ENCODE measurements around the gene STAT4.

The STAT4 gene

DNA sequence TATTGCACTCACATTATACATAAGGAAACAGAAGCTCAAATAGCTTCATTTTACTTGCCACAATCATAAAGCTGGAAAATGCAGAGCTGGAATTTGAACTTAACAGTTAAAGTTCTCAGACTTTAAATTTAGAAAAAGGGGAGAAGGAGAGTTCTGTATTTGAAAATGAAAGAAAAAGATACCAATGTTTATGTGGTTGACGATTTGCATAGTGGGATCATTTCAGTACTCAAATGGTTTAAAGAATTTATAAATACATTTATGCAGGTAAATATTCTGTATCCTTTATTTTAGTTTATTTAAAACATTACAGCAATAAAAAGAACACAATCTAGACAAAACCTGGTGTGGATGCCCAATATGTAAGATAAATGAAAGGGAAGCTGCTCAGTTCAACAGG is 25.5 kb upstream of the STAT4 start:
- no peak overlapping the region for H3K4me3 ChIP-seq (ENCODE audit: low read depth, low read length)
- TF ChIP-seq CTCF (IDR thresholded peaks at IDR 0.05; ENCODE audit: insufficient read depth, low read depth, low read length, missing control alignments) = no peak
- DNase-seq (ENCODE audit: low read depth) = no peak

GRCh38 chr2:191174442-191174841 is 23.6 kb upstream of the STAT4 start:
- no peak for DNase-seq (ENCODE audit: low read depth)
- no peak overlapping the region for H3K4me3 ChIP-seq (ENCODE audit: low read depth, low read length)
- no peak for TF ChIP-seq CTCF (IDR thresholded peaks at IDR 0.05; ENCODE audit: insufficient read depth, low read depth, low read length, missing control alignments)

GRCh38 chr2:191173206-191173605 is 22.4 kb upstream of the STAT4 start:
- TF ChIP-seq CTCF (IDR thresholded peaks at IDR 0.05; ENCODE audit: insufficient read depth, low read depth, low read length, missing control alignments) = no peak
- no peak for DNase-seq (ENCODE audit: low read depth)
- H3K4me3 ChIP-seq (ENCODE audit: low read depth, low read length) = no peak overlapping the region

- DNase-seq (ENCODE audit: low read depth) = no peak
- no peak overlapping the region for H3K4me3 ChIP-seq (ENCODE audit: low read depth, low read length)
- no peak for TF ChIP-seq CTCF (IDR thresholded peaks at IDR 0.05; ENCODE audit: insufficient read depth, low read depth, low read length, missing control alignments)
These were observed 21.0 kb upstream of the STAT4 start for GRCh38 chr2:191171708-191172355.

DNA sequence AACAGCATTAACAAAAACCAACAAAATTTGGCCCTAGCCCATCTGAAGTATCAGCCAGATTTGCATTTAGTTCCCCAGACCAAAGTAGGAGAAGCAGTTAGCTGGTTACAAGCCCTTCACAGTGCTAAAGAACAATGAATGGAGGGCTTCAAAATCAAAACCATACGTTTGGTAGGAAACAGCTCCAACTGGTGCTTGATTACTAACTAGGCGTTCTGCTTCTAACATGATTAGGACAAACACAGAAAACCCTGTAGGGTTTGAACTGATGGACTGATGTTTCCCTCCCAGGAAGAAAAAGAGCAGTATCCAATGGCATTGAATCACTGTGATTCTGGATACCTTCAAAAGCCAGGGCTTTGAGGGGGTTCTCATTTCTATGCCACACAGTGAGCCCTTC is 20.5 kb upstream of the STAT4 start:
- TF ChIP-seq CTCF (IDR thresholded peaks at IDR 0.05; ENCODE audit: insufficient read depth, low read depth, low read length, missing control alignments) = no peak
- no peak overlapping the region for H3K4me3 ChIP-seq (ENCODE audit: low read depth, low read length)
- no peak for DNase-seq (ENCODE audit: low read depth)

- DNase-seq (ENCODE audit: low read depth) = no peak
- no peak for TF ChIP-seq CTCF (IDR thresholded peaks at IDR 0.05; ENCODE audit: insufficient read depth, low read depth, low read length, missing control alignments)
- no peak overlapping the region for H3K4me3 ChIP-seq (ENCODE audit: low read depth, low read length)
These were observed 20.0 kb upstream of the STAT4 start for GRCh38 chr2:191170773-191171172.

DNA sequence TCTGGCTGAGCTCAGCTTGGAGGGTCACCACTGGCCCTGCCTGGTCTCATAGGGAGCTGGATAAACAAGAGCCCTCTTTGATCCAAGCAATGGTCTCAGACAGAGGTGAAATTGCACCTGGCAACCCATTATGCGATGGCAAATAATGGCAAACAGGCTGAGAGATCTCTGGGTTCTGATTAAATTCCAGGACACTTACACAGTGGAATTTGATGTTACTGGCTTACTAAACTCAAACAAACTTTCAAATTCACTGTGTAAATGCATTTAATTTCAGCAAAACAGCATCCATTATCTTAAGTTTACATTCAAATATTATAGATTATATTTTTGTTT is 19.5 kb upstream of the STAT4 start:
- H3K4me3 ChIP-seq (ENCODE audit: low read depth, low read length) = no peak overlapping the region
- TF ChIP-seq CTCF (IDR thresholded peaks at IDR 0.05; ENCODE audit: insufficient read depth, low read depth, low read length, missing control alignments) = no peak
- no peak for DNase-seq (ENCODE audit: low read depth)
